Measurements from ENCODE around the gene TSGA10IP.

GRCh38 chr11:65958291-65958690 is 13.0 kb downstream of the TSGA10IP start:
- no peak for TF ChIP-seq CTCF (IDR thresholded peaks at IDR 0.05 in 2 of 3, conservative IDR thresholded peaks at IDR 0.05 in 1 of 3; ENCODE audit: control insufficient read depth in 2 of 3, extremely low read depth in 1 of 3, insufficient read depth in 1 of 3, low read depth in 3 of 3, low read length in 3 of 3)
- no peak for TF ChIP-seq POLR2AphosphoS2 (IDR thresholded peaks at IDR 0.05; ENCODE audit: low read depth, low read length)
- TF ChIP-seq CEBPZ (IDR thresholded peaks at IDR 0.05; ENCODE audit: low read depth, low read length): no peak
- no peak for TF ChIP-seq SMC3 (IDR thresholded peaks at IDR 0.05; ENCODE audit: borderline replicate concordance, low read length)
- no peak for TF ChIP-seq STAT1 (conservative IDR thresholded peaks at IDR 0.05)
- TF ChIP-seq MLLT1 (IDR thresholded peaks at IDR 0.05): no peak
- no peak for TF ChIP-seq USF2 (IDR thresholded peaks at IDR 0.05; ENCODE audit: borderline replicate concordance, low read depth, low read length)
- no peak for TF ChIP-seq BHLHE40 (IDR thresholded peaks at IDR 0.05; ENCODE audit: borderline replicate concordance in 1 of 2, low read depth in 2 of 2, low read length in 1 of 2)
- no peak for TF ChIP-seq POLR2AphosphoS5 (IDR thresholded peaks at IDR 0.05; ENCODE audit: low read length)
- no peak for TF ChIP-seq EZH2 (IDR thresholded peaks at IDR 0.05; ENCODE audit: borderline replicate concordance, control insufficient read depth, low read depth, low read length)
- TF ChIP-seq YY1 (IDR thresholded peaks at IDR 0.05; ENCODE audit: low read depth, low read length): no peak
- no peak for TF ChIP-seq E2F4 (IDR thresholded peaks at IDR 0.05; ENCODE audit: low read depth, low read length)
